Forelimb muscle (tissue), 1 donor: ENCODE results near the gene GHR. TPM values are rescaled to one million over a fixed set of nuclear protein-coding genes. Genes with fewer than 3 reads are reported as not detected.

ENCODE experiments used
- DNase-seq: peaks from one replicate; pipeline ENCODE4 v3.0.0-alpha.2; 2013; ENCODE audit warnings: low read depth
- polyA plus RNA-seq: library from polyadenylated mRNA; unstranded; fragments of 120-200 nt; gene quantifications from one replicate; pipeline ENCODE4 v1.2.1, GENCODE V29; 2013; ENCODE audit not compliant: insufficient read length

The GHR gene
- polyA plus RNA-seq, 1 donor: 20.0 TPM

- DNase-seq: no peak
These were observed 93.2 kb downstream of the GHR start for GRCh38 chr5:42516282-42517042.

DNA sequence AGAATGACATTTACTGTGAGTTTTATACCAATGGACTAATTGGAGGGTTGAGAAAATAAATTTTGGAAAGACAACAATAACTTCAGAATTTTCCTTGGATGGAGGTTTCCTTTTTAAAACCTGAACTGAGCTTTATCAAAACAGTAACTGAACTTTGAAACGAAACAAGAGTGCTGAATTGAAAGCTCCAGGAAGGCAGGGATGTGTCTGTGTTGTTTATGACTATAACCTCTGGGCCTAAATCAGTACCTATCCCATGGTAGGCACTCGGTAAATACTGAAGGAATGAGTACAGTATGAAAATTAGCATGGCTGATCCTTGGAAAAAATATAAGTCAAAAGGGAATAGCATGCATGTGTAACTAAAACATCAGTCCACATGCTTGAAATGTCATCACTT is 93.9 kb downstream of the GHR start:
- no peak for DNase-seq

DNA sequence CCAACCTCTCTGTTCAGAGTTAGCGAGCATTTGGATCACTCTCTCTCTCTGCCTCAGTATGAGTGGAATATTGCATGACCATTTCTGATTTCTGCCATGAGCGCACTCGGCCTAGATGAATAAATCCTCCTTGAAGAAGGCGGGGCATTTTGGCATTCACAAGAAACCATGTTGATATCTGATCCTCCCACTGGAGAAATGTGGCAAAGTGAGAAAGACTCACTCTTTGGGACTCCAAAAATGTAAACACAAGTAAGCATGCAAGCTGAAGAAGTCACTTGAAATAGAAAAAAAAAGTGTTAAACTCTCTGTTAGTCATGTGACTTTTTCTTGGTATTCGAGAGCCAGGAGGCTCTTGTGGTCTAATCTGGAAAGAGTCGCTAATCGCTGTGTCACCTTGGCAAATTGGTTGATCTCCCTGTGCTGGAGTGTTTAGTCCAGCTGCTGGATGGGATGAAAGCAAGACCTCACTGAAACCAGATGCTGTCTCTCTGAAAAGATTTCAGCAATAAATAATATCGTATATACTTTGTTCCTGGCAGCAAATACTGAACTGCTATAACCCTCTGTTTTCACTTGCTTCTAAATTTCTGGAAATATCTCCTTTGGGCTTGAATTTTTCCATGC is 95.5 kb downstream of the GHR start:
- peak; percentile 77 for DNase-seq

- DNase-seq: no peak
These were observed 97.0 kb downstream of the GHR start for GRCh38 chr5:42520203-42520602.

DNA sequence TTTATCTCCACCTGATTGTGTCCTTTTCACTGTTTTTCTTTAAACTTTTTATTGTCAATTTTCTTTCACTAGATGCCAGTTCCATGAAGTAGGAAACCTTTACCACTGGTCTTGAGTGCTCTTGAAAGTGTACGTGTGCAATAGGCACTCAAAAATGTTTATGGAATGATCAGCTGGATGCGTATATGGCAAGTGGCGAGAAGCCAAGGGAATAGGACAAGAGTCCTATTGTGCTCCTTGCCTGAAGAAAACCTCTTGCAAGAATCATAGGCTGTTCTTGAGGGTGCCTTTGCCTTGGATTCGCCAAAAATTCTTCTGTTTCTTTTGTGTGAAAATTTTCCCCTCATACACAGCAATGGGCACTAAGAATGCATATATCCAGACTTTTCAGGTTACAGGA is 97.7 kb downstream of the GHR start:
- no peak for DNase-seq

GRCh38 chr5:42521406-42521805 is 98.2 kb downstream of the GHR start:
- DNase-seq: no peak

DNA sequence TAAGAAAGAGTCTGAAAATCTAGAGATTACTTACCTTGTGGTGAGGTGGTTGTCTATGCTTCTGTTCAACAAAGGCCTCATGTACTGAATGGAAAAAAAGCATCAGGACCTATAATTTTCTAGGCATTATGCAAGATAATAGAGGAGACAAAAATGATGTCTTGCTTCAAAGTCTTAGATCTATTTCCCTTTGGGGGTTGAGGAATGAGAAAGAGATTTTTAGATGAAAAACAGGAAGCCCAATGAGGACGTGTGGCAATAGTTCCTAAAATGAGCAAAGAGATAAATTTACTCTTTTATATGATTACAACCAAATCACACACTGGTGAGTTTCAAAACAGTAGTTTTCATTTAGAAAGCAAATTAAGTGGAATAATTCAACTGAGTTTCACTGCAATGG is 99.5 kb downstream of the GHR start:
- DNase-seq: no peak

- no peak for DNase-seq
These were observed 102.9 kb downstream of the GHR start for GRCh38 chr5:42526179-42526578.

DNA sequence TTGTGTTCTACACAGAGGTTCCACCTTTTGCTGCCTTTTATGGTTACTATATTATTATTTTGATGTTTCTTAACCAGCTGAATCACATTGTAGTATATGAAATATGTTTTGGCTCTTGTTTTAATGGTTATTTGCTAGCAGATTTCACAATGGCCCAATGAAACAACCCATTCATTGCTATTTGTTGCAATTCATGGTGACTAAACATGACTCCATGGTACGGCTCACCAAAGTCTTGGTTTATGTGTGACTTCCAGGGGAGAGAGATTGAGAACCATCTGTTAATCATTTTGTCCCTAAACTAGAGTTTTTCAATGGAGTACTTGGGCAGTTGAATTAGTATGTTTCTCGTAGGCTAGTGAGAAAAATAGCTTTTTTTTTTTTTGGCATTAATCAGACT is 108.4 kb downstream of the GHR start:
- DNase-seq: no peak

- no peak for DNase-seq
These were observed 118.9 kb downstream of the GHR start for GRCh38 chr5:42542106-42542505.

- no peak for DNase-seq
These were observed 120.5 kb downstream of the GHR start for GRCh38 chr5:42543774-42544173.

DNA sequence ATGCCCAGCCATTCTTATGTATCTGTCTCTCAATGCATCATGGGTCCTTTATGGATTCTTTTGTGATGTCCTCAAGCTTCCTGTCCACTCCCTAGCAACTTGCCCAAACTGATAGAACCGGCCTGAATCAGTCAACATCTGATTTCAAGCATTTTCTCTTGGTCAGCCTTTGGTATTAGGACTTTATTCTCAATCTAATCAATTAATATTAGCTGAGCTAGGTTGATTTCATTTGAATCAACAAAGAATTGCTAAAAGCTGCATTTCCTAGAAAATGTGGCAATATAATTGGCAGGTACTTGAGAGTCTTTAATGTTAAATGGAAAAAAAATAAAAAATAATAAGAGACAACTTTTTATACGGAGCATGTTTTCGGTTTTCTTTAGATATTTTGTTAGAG is 121.8 kb downstream of the GHR start:
- DNase-seq: no peak

- DNase-seq: no peak
These were observed 123.9 kb downstream of the GHR start for GRCh38 chr5:42547141-42547540.

- no peak for DNase-seq
These were observed 124.7 kb downstream of the GHR start for GRCh38 chr5:42547894-42548293.

- DNase-seq: no peak
These were observed 129.4 kb downstream of the GHR start for GRCh38 chr5:42552597-42552996.

GRCh38 chr5:42553461-42553860 is 130.2 kb downstream of the GHR start:
- DNase-seq: no peak

GRCh38 chr5:42555010-42555409 is 131.8 kb downstream of the GHR start:
- no peak for DNase-seq

DNA sequence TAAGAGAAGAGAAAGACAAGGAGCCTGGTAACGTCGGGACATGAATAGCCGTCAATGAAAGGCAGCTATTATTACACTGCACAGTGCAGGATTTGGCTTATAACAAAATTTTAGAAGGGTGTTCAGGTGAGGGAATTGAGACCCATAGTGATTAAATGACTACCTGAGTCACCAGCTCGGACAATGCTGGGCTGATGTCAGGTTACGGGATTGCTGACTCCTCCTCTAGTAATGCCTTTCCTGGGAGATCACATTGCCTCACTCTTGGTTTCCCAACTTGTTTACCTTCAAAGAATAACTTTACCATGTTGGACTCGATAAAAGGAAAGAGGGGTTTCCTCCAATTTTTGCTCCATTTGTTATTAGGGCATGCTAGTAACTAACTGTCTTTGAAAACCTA is 132.6 kb downstream of the GHR start:
- DNase-seq: no peak

- no peak for DNase-seq
These were observed 134.4 kb downstream of the GHR start for GRCh38 chr5:42557689-42558088.

DNA sequence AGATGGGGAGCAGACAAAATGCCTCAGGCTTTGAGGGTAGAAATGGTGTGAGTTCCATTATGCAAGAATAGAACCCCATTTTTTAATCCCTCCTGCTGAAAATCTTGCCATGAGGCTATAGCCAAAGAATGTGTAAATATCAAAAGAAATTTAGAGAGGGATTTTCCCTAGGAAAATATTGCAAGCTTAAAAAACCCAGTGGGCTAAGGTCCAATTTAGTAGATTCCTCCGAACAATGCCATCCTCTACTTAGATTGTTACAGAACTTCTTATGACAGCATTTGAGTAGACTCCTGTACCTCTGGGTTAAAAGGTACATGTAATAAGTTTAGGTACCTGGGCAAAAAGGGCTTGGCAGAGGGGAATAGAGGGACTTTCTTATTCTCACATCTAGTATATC is 138.4 kb downstream of the GHR start:
- no peak for DNase-seq

- DNase-seq: no peak
These were observed 141.6 kb downstream of the GHR start for GRCh38 chr5:42564689-42565356.

GRCh38 chr5:42566652-42567295 is 143.5 kb downstream of the GHR start:
- peak; percentile 58 for DNase-seq

DNA sequence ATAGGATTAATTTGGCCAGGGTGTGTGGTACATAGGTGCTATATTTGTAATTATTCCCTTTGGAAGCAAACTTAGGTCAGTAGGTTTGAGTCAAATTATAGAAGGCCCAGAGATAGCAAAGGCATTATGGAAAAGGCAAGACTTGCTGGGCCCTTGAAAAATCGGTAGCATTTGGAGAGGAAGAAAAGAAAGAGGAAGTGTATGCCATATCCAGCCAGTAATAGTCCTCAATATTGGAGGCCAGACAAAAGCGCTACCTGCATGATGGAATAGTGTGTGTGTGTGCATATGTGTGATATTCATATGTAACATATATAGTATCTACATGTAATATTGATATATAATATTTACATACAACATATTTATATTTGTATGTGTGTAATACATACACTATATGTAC is 146.1 kb downstream of the GHR start:
- DNase-seq: no peak
